ENCODE data around the gene DMAP1. TPM values are rescaled to one million over a fixed set of nuclear protein-coding genes. Genes with fewer than 3 reads are reported as not detected.
"Not testable (repeated sequence)": the region's sequence is repeated elsewhere in the genome, so short reads cannot be mapped to it uniquely, and the experiment has no call there.

DMAP1 gene
- total RNA-seq, 6 experiments from 2014 or later, result 16.2 to 27.8 (median 23.3) TPM

DNA sequence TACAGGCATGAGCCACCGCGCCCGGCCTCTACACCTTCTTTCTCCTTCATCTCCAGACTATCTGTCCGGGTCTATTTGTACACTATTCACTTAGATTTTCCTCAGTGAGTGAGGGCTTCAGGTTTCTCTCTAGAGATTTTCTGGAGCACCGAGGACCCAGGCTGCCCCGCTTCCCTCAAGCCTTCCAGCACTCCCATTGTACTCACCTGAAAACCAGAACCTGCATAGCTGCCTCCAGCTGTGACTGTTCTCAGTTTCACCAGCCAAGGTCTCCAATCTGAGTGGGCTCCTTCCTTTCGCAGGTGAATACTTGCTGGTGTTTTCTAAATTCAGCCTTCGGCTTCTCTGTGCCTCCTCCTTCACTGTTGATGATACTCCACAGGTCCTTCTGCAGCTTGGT lies 12.9 kb upstream of the DMAP1 start:
- intact Hi-C loops (cut with DNase I), result no loop called here
- Histone ChIP-seq H3K27ac (no peak overlapping the region), H3K9me3 (no peaks in the 10 kb centered on the region), H3K36me3 (no peaks in the 10 kb centered on the region), H3K27me3 (no peaks in the 10 kb centered on the region), H3K4me3 (no peak overlapping the region), H3K4me1 (no peaks in the 10 kb centered on the region)
- ATAC-seq, result no peak
- DNase-seq, result no peak
- WGBS (ENCODE audit: insufficient coverage, low coverage, low lambda C conversion rate, missing lambda C conversion rate), result 82% methylated on average over 7 of the region's 8 CpGs
- no peak for TF ChIP-seq POLR2A (IDR thresholded peaks at IDR 0.05)
- no peak for TF ChIP-seq CTCF (IDR thresholded peaks at IDR 0.05)

DNA sequence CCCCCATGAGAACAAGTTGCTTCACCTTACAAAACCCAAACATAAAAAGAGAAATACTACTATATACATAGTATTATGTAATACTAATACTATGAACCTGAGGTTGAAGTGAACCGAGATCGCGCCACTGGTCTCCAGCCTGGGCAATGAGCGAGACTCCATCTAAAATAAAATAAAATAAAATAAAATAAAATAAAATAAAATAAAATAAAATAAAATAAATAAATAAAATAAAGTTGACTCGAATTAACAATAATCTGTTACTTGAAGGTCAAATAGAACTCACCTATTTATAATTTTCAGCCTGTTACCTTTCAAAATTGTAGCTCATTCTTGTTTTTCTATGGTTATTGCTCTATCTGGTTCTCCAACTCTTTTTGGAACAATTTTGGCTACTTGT lies 6.7 kb upstream of the DMAP1 start:
- H3K27me3 ChIP-seq; H3K4me3 ChIP-seq; H3K9me3 ChIP-seq; H3K4me1 ChIP-seq; intact Hi-C loops (cut with DNase I); H3K36me3 ChIP-seq; DNase-seq; ATAC-seq; H3K27ac ChIP-seq: not testable (repeated sequence)
- WGBS (ENCODE audit: insufficient coverage, low coverage, low lambda C conversion rate, missing lambda C conversion rate), result 79% methylated on average over 5 of the region's 5 CpGs

GRCh38 chr1:44208226-44208625 lies 5.0 kb upstream of the DMAP1 start:
- H3K36me3 ChIP-seq, result no peaks in the 10 kb centered on the region
- TF ChIP-seq CTCF (IDR thresholded peaks at IDR 0.05) (no peak), POLR2A (IDR thresholded peaks at IDR 0.05) (no peak)
- intact Hi-C loops (cut with DNase I), result no loop called here
- ATAC-seq, result no peak
- peaks cover 0 to 5% (median 0%) of the 10 kb centered on the region in 4 donors for H3K4me1 ChIP-seq
- H3K27me3 ChIP-seq, result no peaks in the 10 kb centered on the region
- no peak for DNase-seq
- H3K4me3 ChIP-seq, result no peak overlapping the region
- H3K9me3 ChIP-seq, result no peaks in the 10 kb centered on the region
- H3K27ac ChIP-seq, result no peak overlapping the region

GRCh38 chr1:44210595-44210994 lies 2.7 kb upstream of the DMAP1 start:
- TF ChIP-seq CTCF (IDR thresholded peaks at IDR 0.05) (no peak), POLR2A (IDR thresholded peaks at IDR 0.05) (no peak)
- WGBS (ENCODE audit: insufficient coverage, low coverage, low lambda C conversion rate, missing lambda C conversion rate), result 95% methylated on average over 1 of the region's 1 CpG
- intact Hi-C loops (cut with DNase I), result no loop called here
- Histone ChIP-seq H3K36me3 (peaks cover 0 to 5% (median 2%) of the 10 kb centered on the region in 4 donors), H3K4me1 (peaks cover 0 to 13% (median under 1%) of the 10 kb centered on the region in 4 donors), H3K9me3 (no peaks in the 10 kb centered on the region), H3K27ac (no peak overlapping the region), H3K27me3 (no peaks in the 10 kb centered on the region), H3K4me3 (no peak overlapping the region)
- ATAC-seq (no peak), DNase-seq (no peak)

DNA sequence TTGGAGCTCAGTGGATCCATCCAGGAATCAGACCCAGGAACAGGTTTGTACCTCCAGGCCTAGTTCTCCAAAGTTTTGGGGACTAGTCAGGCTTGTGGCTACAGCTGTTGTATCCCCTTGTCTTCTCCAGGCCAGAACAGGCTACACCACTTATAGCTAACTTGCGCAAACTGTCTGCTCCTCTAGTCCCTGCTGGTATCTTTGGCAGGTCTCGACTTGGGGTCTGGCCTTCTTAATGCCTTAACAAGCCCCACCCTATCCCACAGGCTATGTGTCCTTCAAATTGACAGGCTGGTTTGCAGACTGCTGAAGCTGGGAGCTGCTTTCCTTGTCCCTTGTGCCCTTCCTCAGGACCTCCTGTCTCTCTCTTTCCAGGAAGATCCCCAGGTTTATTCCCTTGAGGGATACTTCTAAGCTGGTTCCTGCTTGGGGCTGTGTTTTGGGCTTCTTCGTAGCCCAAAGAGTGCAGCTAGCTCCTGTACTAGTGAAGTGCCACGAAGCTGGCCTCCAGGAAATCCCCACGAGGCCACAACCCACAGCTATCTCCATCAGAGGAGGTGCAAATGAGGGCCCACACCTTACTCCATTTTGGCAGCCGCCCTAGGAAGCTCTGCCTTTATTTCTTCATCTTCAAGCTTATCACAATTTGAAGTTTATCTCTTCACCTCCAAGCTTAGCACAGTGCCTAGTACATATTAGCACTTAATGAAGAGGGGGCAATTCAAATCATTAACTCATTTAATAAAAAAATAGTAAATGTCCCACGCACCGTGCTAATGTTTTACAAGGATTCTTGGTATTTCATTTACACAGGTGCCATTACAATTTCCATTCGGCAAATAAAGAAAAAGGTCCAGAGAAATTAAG lies 683 bp upstream of the DMAP1 start:
- Histone ChIP-seq H3K4me3 (peak overlapping the region; percentile 78 to 88 (median 83)), H3K27me3 (no peaks in the 10 kb centered on the region), H3K9me3 (no peaks in the 10 kb centered on the region), H3K27ac (peak overlapping the region; percentile 62 to 72 (median 65)), H3K36me3 (peaks cover 0 to 12% (median 3%) of the 10 kb centered on the region in 4 donors), H3K4me1 (peaks cover 0 to 13% (median under 1%) of the 10 kb centered on the region in 4 donors)
- ATAC-seq (no peak), DNase-seq (no peak)
- 44% methylated on average over 7 of the region's 9 CpGs for WGBS (ENCODE audit: insufficient coverage, low coverage, low lambda C conversion rate, missing lambda C conversion rate)
- intact Hi-C loops (cut with DNase I), result no loop called here
- TF ChIP-seq POLR2A (IDR thresholded peaks at IDR 0.05), result no peak
- no peak for TF ChIP-seq CTCF (IDR thresholded peaks at IDR 0.05)

Measured in right lobe of liver (tissue), 6 donors.